HG03558 (cell line): ENCODE measurements around the gene AKR1C3.
"Not testable (repeated sequence)": the region's sequence is repeated elsewhere in the genome, so short reads cannot be mapped to it uniquely, and the experiment has no call there.

Source experiments
- ATAC-seq: cut with Tn5 transposase; IDR thresholded peaks from one replicate; pipeline ENCODE4 v1.9.1; 2021; ENCODE audit warnings: moderate number of reproducible peaks; ENCODE audit not compliant: unreplicated experiment; ENCODE audit errors: extremely low read depth

The AKR1C3 gene

GRCh38 chr10:5094265-5095205 lies at the start of gene AKR1C3:
Gene AKR1C3 (plus strand): TSS chr10:5094414. CDS start chr10:5094445, 31 bp downstream.
- no peak for ATAC-seq

GRCh38 chr10:5045095-5045494 lies 49.1 kb upstream of the AKR1C3 start:
- ATAC-seq = no peak

- no peak for ATAC-seq
Observed at GRCh38 chr10:5046410-5046809, 47.8 kb upstream of the AKR1C3 start.

GRCh38 chr10:5047055-5047454 lies 47.2 kb upstream of the AKR1C3 start:
- ATAC-seq = not testable (repeated sequence)

- ATAC-seq = no peak
Observed at GRCh38 chr10:5047912-5048628, 46.1 kb upstream of the AKR1C3 start.

GRCh38 chr10:5052951-5053500 lies 41.2 kb upstream of the AKR1C3 start:
- ATAC-seq = not testable (repeated sequence)

GRCh38 chr10:5054831-5055230 lies 39.4 kb upstream of the AKR1C3 start:
- ATAC-seq = not testable (repeated sequence)

GRCh38 chr10:5059267-5059666 lies 34.9 kb upstream of the AKR1C3 start:
- ATAC-seq = not testable (repeated sequence)

GRCh38 chr10:5060791-5061190 lies 33.4 kb upstream of the AKR1C3 start:
- not testable (repeated sequence) for ATAC-seq

GRCh38 chr10:5064656-5065055 lies 29.6 kb upstream of the AKR1C3 start:
- no peak for ATAC-seq

GRCh38 chr10:5068274-5068984 lies 25.8 kb upstream of the AKR1C3 start:
- ATAC-seq = no peak

GRCh38 chr10:5070648-5071410 lies 23.4 kb upstream of the AKR1C3 start:
- no peak for ATAC-seq

- ATAC-seq = no peak
Observed at GRCh38 chr10:5071411-5072198, 22.6 kb upstream of the AKR1C3 start.

- ATAC-seq = no peak
Observed at GRCh38 chr10:5073659-5074058, 20.6 kb upstream of the AKR1C3 start.

GRCh38 chr10:5076615-5077014 lies 17.6 kb upstream of the AKR1C3 start:
- ATAC-seq = no peak

- ATAC-seq = no peak
Observed at GRCh38 chr10:5078547-5079180, 15.6 kb upstream of the AKR1C3 start.

GRCh38 chr10:5079306-5079830 lies 14.8 kb upstream of the AKR1C3 start:
- no peak for ATAC-seq

GRCh38 chr10:5079836-5080235 lies 14.4 kb upstream of the AKR1C3 start:
- ATAC-seq = no peak
